Fibroblast of lung (primary cell): ENCODE measurements around the gene PLK2. TPM values are rescaled to one million over a fixed set of nuclear protein-coding genes. Genes with fewer than 3 reads are reported as not detected.

Source experiments
- DNase-seq, 2 donors: peaks; one replicate each; pipeline versions ENCODE4 v3.0.0 to v3.0.0-alpha.2; 2010; ENCODE audit warnings: low read depth in 2 of 2
- H2AFZ ChIP-seq: 2 replicates; pipeline ENCODE4 v1.5.1; 2012; ENCODE audit warnings: low read length, control low read depth, inconsistent platforms
- H3K27ac ChIP-seq: 2 replicates; pipeline ENCODE4 v1.5.1; 2011; ENCODE audit warnings: low read length, control low read depth; ENCODE audit not compliant: insufficient read depth
- H3K27me3 ChIP-seq: 2 replicates; pipeline ENCODE4 v1.5.1; 2011; ENCODE audit warnings: mild to moderate bottlenecking, low read length; ENCODE audit not compliant: control insufficient read depth, insufficient read depth
- H3K36me3 ChIP-seq: 2 replicates; pipeline ENCODE4 v1.5.1; 2011; ENCODE audit warnings: low read length; ENCODE audit not compliant: control insufficient read depth, insufficient read depth
- H3K4me1 ChIP-seq: 2 replicates; pipeline ENCODE4 v1.5.1; 2011; ENCODE audit warnings: low read length; ENCODE audit not compliant: control insufficient read depth, insufficient read depth; ENCODE audit errors: extremely low read depth
- H3K4me2 ChIP-seq: 2 replicates; pipeline ENCODE4 v1.5.1; 2011; ENCODE audit warnings: low read length, control low read depth; ENCODE audit not compliant: insufficient read depth; ENCODE audit errors: extremely low read depth
- H3K4me3 ChIP-seq, 4 experiments: fragments of 200-600 bp in 1 of 4; sonication (generic) in 1 of 4; replicated peaks in 1 of 4; 2 replicates each; pipeline ENCODE4 v1.5.1; 2011 to 2016; ENCODE audit warnings: low read length in 4 of 4, low read depth in 3 of 4, mild to moderate bottlenecking in 3 of 4, control low read depth in 2 of 4, inconsistent platforms in 1 of 4, mixed read lengths in 1 of 4; ENCODE audit not compliant: insufficient read depth in 1 of 4; ENCODE audit errors: control extremely low read depth in 1 of 4
- H3K79me2 ChIP-seq: 2 replicates; pipeline ENCODE4 v1.5.1; 2012; ENCODE audit warnings: mild to moderate bottlenecking, low read length, inconsistent platforms; ENCODE audit not compliant: control insufficient read depth, insufficient read depth
- H3K9ac ChIP-seq: 2 replicates; pipeline ENCODE4 v1.5.1; 2011; ENCODE audit warnings: mild to moderate bottlenecking, low read length, control low read depth; ENCODE audit not compliant: insufficient read depth
- H3K9me3 ChIP-seq: 2 replicates; pipeline ENCODE4 v1.5.1; 2012; ENCODE audit warnings: low read depth, low read length; ENCODE audit not compliant: control insufficient read depth, insufficient read depth
- H4K20me1 ChIP-seq: 2 replicates; pipeline ENCODE4 v1.5.1; 2011; ENCODE audit warnings: low read length; ENCODE audit not compliant: control insufficient read depth, insufficient read depth; ENCODE audit errors: extremely low read depth
- EZH2 ChIP-seq: IDR thresholded peaks from 2 replicates; pipeline ENCODE4 v1.5.1; 2012; ENCODE audit warnings: low read length, control low read depth, mild to moderate bottlenecking; ENCODE audit errors: missing control alignments
- polyA plus RNA-seq, 2 donors: library from polyadenylated mRNA; depleted of rRNA in 1 of 2; stranded (reverse) in 1 of 2; unstranded in 1 of 2; fragments of >200 nt; gene quantifications; 2 replicates each; pipeline ENCODE4 v1.2.1, GENCODE V29; 2011 to 2012; ENCODE audit warnings: missing spikeins in 1 of 2
- total RNA-seq: library from RNA; depleted of rRNA; stranded (reverse); fragments of >200 nt; gene quantifications from 2 replicates; pipeline ENCODE4 v1.2.1, GENCODE V29; 2014
- TF ChIP-seq, protein P1 (sequence below), 2 donors: IDR thresholded peaks in 1 of 2; conservative IDR thresholded peaks in 1 of 2; 1 replicate in 1 of 2; 2 replicates in 1 of 2; pipeline ENCODE4 v1.5.1; 2011 to 2012; ENCODE audit warnings: low read length in 2 of 2, control low read depth in 1 of 2, inconsistent platforms in 1 of 2, low read depth in 1 of 2, mild to moderate bottlenecking in 1 of 2

The PLK2 gene
- total and polyA plus RNA-seq, 2 donors (not counting 1 experiment from before 2014, with no cell fraction given) = 26.8 to 983 TPM

DNA sequence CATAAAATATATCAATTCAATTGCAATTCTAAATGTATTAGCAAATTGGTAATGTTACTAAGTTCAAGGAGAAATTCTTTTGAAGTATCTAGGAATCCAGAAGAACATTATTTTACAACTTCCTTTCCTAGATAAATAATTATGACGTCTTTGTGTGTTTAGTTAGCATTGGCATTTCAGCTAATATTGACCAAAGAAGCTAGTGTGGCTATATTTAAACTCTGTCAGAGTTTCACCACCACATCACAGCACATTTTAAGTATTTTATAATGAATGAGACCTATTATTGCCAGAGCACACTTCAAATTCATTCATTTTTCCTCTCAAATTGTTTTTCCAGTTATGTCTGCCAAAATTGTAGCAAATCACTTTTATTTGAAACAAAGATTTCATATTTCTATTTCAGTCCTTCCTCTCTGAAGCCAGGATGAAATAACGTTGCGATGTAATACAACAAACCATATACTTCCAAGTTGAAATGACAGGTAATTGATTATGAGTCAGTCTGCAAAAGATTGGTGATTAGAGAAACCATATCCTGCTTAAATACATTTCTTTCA lies 18.9 kb downstream of the PLK2 start:
- Histone ChIP-seq H3K36me3 (no peaks in the 10 kb centered on the region), H4K20me1 (no peaks in the 10 kb centered on the region), H3K27ac (no peak overlapping the region), H3K27me3 (no peaks in the 10 kb centered on the region), H2AFZ (no peak overlapping the region), H3K4me2 (no peak overlapping the region), H3K9ac (no peak overlapping the region), H3K4me3 (no peak overlapping the region), H3K4me1 (no peaks in the 10 kb centered on the region), H3K9me3 (no peaks in the 10 kb centered on the region), H3K79me2 (no peaks in the 10 kb centered on the region)
- DNase-seq = no peak
- no peak for TF ChIP-seq EZH2
- TF ChIP-seq, protein P1, sequence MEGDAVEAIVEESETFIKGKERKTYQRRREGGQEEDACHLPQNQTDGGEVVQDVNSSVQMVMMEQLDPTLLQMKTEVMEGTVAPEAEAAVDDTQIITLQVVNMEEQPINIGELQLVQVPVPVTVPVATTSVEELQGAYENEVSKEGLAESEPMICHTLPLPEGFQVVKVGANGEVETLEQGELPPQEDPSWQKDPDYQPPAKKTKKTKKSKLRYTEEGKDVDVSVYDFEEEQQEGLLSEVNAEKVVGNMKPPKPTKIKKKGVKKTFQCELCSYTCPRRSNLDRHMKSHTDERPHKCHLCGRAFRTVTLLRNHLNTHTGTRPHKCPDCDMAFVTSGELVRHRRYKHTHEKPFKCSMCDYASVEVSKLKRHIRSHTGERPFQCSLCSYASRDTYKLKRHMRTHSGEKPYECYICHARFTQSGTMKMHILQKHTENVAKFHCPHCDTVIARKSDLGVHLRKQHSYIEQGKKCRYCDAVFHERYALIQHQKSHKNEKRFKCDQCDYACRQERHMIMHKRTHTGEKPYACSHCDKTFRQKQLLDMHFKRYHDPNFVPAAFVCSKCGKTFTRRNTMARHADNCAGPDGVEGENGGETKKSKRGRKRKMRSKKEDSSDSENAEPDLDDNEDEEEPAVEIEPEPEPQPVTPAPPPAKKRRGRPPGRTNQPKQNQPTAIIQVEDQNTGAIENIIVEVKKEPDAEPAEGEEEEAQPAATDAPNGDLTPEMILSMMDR (conservative IDR thresholded peaks at IDR 0.05 in 1 of 2, IDR thresholded peaks at IDR 0.05 in 1 of 2; ENCODE audit: low read depth in 1 of 2, low read length in 2 of 2) = no peak

DNA sequence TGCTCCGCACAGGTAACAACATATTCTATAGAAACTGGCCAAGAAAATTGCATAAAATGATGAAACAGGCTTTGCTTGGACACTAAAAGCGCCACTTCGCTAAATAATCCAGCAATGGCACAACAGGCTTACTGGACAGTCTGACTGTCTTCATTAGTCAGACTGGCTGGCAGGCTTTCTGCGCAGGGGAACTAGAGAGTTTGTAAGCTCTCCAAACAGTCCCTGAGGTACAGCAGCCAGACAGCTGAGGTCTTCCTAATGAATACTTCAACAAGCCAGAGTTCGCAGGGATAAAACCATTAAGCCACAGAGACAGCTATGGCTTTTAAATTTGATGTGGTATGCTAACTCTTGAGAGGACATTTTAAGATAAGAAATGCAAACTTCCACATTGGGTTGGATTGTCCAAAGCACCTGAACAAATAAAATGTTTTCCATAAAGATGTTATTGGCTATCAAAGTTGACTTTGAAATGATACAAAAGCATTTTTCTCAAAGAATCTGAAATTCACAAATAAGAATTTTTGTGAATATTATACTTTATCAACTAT lies 20.7 kb downstream of the PLK2 start:
- Histone ChIP-seq H3K27ac (no peak overlapping the region), H3K4me3 (no peak overlapping the region), H3K36me3 (no peaks in the 10 kb centered on the region), H2AFZ (no peak overlapping the region), H3K4me2 (no peak overlapping the region), H3K4me1 (no peaks in the 10 kb centered on the region), H3K9ac (no peak overlapping the region), H3K9me3 (no peaks in the 10 kb centered on the region), H4K20me1 (no peaks in the 10 kb centered on the region), H3K27me3 (no peaks in the 10 kb centered on the region), H3K79me2 (no peaks in the 10 kb centered on the region)
- DNase-seq = peak in 1 of 2 donors; percentile 50
- no peak for TF ChIP-seq EZH2
- TF ChIP-seq, protein P1 (conservative IDR thresholded peaks at IDR 0.05 in 1 of 2, IDR thresholded peaks at IDR 0.05 in 1 of 2; ENCODE audit: low read depth in 1 of 2, low read length in 2 of 2) = no peak

DNA sequence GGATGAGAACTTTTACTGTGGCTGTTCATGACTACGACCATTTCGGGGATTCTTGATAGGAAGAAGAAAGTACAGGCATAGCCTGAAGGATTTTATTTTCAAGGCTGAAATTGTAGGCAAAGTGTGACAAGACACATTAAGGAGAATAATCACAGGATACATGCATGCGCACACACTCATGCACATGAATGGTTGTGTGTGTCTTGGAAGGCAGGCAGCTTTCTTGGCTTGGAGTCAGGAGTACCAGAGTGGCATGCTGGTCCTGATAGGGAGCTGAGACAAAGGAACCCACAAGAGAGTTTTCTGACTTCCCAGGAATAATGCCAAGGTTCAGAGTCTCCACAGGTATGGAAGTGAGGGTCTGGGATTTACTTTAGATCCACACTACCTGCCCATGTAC lies 22.2 kb downstream of the PLK2 start:
- no peak for TF ChIP-seq EZH2
- TF ChIP-seq, protein P1 (conservative IDR thresholded peaks at IDR 0.05 in 1 of 2, IDR thresholded peaks at IDR 0.05 in 1 of 2; ENCODE audit: low read depth in 1 of 2, low read length in 2 of 2) = no peak
- no peak overlapping the region for H2AFZ ChIP-seq

More for the DNA sequence above, 22.2 kb downstream of the PLK2 start:
- Histone ChIP-seq H3K27me3 (no peaks in the 10 kb centered on the region), H3K9ac (no peak overlapping the region), H3K79me2 (no peaks in the 10 kb centered on the region), H3K4me1 (no peaks in the 10 kb centered on the region), H3K9me3 (no peaks in the 10 kb centered on the region), H3K36me3 (no peaks in the 10 kb centered on the region), H3K4me2 (no peak overlapping the region), H3K27ac (no peak overlapping the region), H4K20me1 (no peaks in the 10 kb centered on the region), H3K4me3 (no peak overlapping the region)
- DNase-seq = no peak
